HEK293T (cell line): ENCODE results near the gene LOXL1.

Experiments
- CTCF ChIA-PET: fragments of 350-600 bp; formaldehyde crosslinking; extraction: SDS; loops from one replicate; lab custom pipeline; 2021; ENCODE audit warnings: antibody characterized with exemption, inconsistent platforms; lab: Yijun Ruan, JAX
- POLR2A ChIA-PET: fragments of 350-600 bp; formaldehyde crosslinking; extraction: SDS; loops from one replicate; lab custom pipeline; 2020; ENCODE audit warnings: antibody characterized with exemption, inconsistent platforms; lab: Yijun Ruan, JAX
- DNase-seq: peaks from one replicate; pipeline ENCODE4 v3.0.0; 2012; ENCODE audit warnings: mixed read lengths; ENCODE audit errors: extremely low spot score
- ARNT ChIP-seq: fragments of 450-650 bp; IDR thresholded peaks from 2 replicates; pipeline ENCODE4 v1.6.1; 2017; ENCODE audit warnings: mild to moderate bottlenecking
- BHLHE40 ChIP-seq: fragments of 450-650 bp; IDR thresholded peaks from 2 replicates; pipeline ENCODE4 v1.6.1; 2016; ENCODE audit warnings: mild to moderate bottlenecking, moderate library complexity, borderline replicate concordance
- CTBP1 ChIP-seq: fragments of 450-650 bp; IDR thresholded peaks from 2 replicates; pipeline ENCODE4 v1.6.1; 2016; ENCODE audit warnings: borderline replicate concordance
- ELF4 ChIP-seq: fragments of 450-650 bp; IDR thresholded peaks from 2 replicates; pipeline ENCODE4 v1.6.1; 2017; ENCODE audit warnings: antibody characterized with exemption
- FOXA1 ChIP-seq: fragments of 450-650 bp; IDR thresholded peaks from 2 replicates; pipeline ENCODE4 v1.6.1; 2016; ENCODE audit warnings: mild to moderate bottlenecking
- FOXK2 ChIP-seq: fragments of 450-650 bp; IDR thresholded peaks from 2 replicates; pipeline ENCODE4 v1.6.1; 2016; ENCODE audit warnings: mild to moderate bottlenecking
- FOXM1 ChIP-seq: fragments of 450-650 bp; IDR thresholded peaks from 2 replicates; pipeline ENCODE4 v1.6.1; 2017; ENCODE audit warnings: mild to moderate bottlenecking, borderline replicate concordance
- HDGF ChIP-seq: fragments of 450-650 bp; IDR thresholded peaks from 2 replicates; pipeline ENCODE4 v1.6.1; 2017; ENCODE audit warnings: antibody characterized with exemption, borderline replicate concordance
- L3MBTL2 ChIP-seq: fragments of 450-650 bp; conservative IDR thresholded peaks from 2 replicates; pipeline ENCODE4 v1.6.1; 2016; ENCODE audit warnings: mild to moderate bottlenecking
- LEF1 ChIP-seq: fragments of 450-650 bp; IDR thresholded peaks from 2 replicates; pipeline ENCODE4 v1.6.1; 2017; ENCODE audit warnings: mild to moderate bottlenecking, borderline replicate concordance
- NFRKB ChIP-seq: fragments of 450-650 bp; IDR thresholded peaks from 2 replicates; pipeline ENCODE4 v1.6.1; 2016; ENCODE audit warnings: mild to moderate bottlenecking, moderate library complexity
- PKNOX1 ChIP-seq: fragments of 450-650 bp; IDR thresholded peaks from 2 replicates; pipeline ENCODE4 v1.6.1; 2016
- SP1 ChIP-seq: fragments of 450-650 bp; IDR thresholded peaks from 2 replicates; pipeline ENCODE4 v1.6.1; 2017
- SUZ12 ChIP-seq: fragments of 450-650 bp; IDR thresholded peaks from 2 replicates; pipeline ENCODE4 v1.6.1; 2016; ENCODE audit warnings: mild to moderate bottlenecking
- TARDBP ChIP-seq: fragments of 450-650 bp; IDR thresholded peaks from 2 replicates; pipeline ENCODE4 v1.6.1; 2016
- ZNF384 ChIP-seq: fragments of 450-650 bp; IDR thresholded peaks from 2 replicates; pipeline ENCODE4 v1.6.1; 2016

The LOXL1 gene

GRCh38 chr15:73931441-73931840 lies 5.2 kb downstream of the LOXL1 start:
- ChIA-PET CTCF (interaction anchor here (1.0 kb wide), 1 partner anchor 58 kb away, joined by 3 read pairs; the partner anchor contains the start of gene TBC1D21), POLR2A (no interaction called here)
- no peak for TF ChIP-seq L3MBTL2
- no peak for DNase-seq

DNA sequence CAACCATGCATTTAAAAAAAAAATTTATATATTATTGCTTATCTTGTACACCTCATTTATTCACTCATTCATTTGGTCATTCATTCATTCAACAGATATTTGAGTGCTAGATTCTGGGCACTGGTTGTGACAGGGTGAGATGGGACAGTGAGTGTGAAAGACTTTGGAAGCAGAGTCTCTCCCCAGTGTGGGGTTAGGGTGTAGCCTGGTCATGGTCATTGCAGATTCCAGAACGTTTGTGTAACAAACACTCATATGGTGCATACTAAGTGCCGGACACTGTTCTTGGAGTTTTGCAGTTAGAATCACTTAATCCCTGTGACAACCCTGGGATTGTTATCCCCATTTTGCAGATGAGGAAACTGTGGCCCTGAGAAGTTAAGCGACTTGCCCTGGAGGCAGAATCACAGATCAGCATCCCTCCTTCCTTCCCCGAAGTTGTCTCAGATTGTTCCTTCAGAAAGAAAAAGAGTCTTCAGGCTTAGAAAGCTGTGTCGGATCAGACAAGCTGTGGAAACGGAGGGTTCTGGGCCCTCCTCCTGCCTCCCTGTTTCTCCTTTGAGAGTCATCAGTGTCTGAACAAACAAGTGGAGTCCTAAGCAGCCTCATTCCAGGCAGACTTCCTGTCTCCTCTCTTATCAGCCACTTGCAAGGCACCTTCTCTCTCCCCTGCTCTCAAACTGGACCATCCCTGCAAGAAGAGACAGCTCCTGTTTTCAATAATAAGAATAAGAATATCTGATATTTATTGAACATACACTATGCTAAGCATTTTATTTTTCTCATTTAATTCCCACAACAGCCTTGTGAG lies 6.3 kb downstream of the LOXL1 start:
- TF ChIP-seq TARDBP (no peak), ZNF384 (no peak), ARNT (no peak), SUZ12 (no peak), FOXM1 (no peak), NFRKB (no peak), FOXK2 (no peak), CTBP1 (no peak), SP1 (no peak), BHLHE40 (no peak), FOXA1 (no peak), PKNOX1 (no peak), L3MBTL2 (no peak), HDGF (no peak), ELF4 (no peak), LEF1 (no peak)
- POLR2A ChIA-PET = no interaction called here
- CTCF ChIA-PET = interaction anchor here (0.7 to 1.0 kb wide), 3 partner anchors 9 to 224 kb away, joined by 3 read pairs; no protein-coding TSS in a partner anchor
- no peak for DNase-seq

- DNase-seq = no peak
- TF ChIP-seq TARDBP (no peak), FOXM1 (no peak), ZNF384 (no peak)
- ChIA-PET POLR2A (interaction anchor here (1.3 kb wide), 1 partner anchor 28 kb away, joined by 3 read pairs; no protein-coding TSS in a partner anchor), CTCF (interaction anchor here (0.6 kb wide), 1 partner anchor 14 kb away, joined by 3 read pairs; no protein-coding TSS in a partner anchor)
Measured at GRCh38 chr15:73934281-73934680, 8.0 kb downstream of the LOXL1 start.

- ChIA-PET CTCF (interaction anchor here (0.5 to 1.8 kb wide), 6 partner anchors 8 to 57 kb away, joined by 3 to 10 read pairs (median 3); no protein-coding TSS in a partner anchor), POLR2A (interaction anchor here (0.6 to 2.1 kb wide), 3 partner anchors 9 to 29 kb away, joined by 3 to 17 read pairs (median 3); partner anchors contain the start of gene LOXL1)
- no peak for DNase-seq
- no peak for TF ChIP-seq NFRKB
- no peak for TF ChIP-seq PKNOX1
- TF ChIP-seq LEF1 = no peak
- no peak for TF ChIP-seq FOXA1
- TF ChIP-seq ARNT = no peak
- no peak for TF ChIP-seq BHLHE40
- TF ChIP-seq SUZ12 = no peak
- TF ChIP-seq ZNF384 = no peak
- no peak for TF ChIP-seq L3MBTL2
- no peak for TF ChIP-seq FOXK2
- TF ChIP-seq SP1 = no peak
- TF ChIP-seq FOXM1 = no peak
- no peak for TF ChIP-seq ELF4
- TF ChIP-seq HDGF = no peak
- TF ChIP-seq TARDBP = no peak
- TF ChIP-seq CTBP1 = no peak
Measured at GRCh38 chr15:73935547-73935946, 9.3 kb downstream of the LOXL1 start.

DNA sequence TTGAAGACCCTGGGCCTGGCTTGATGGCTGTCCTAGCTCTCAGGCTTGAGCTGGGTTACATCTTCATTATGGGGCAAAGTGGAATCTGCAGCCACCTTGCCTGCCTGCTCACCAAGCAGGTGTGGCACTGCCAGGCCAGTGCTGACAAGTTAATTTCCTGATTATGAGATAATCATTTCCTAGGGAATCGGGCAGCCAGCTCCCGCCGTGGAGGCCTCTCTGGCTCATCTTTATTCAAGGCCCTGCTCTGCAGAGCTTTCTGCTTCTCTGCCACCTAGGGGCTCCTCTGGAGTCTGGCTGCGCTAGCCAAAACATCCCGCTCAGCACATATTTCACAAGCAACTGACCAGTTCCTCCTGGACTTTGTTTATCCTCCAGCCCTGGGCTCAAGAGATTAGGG lies 9.9 kb downstream of the LOXL1 start:
- no peak for DNase-seq
- ChIA-PET POLR2A (interaction anchor here (0.6 to 2.1 kb wide), 2 partner anchors 9 to 15 kb away, joined by 3 to 17 read pairs; partner anchors contain the start of gene LOXL1), CTCF (interaction anchor here (0.6 to 1.8 kb wide), 6 partner anchors 9 to 56 kb away, joined by 3 to 10 read pairs (median 3); no protein-coding TSS in a partner anchor)
- TF ChIP-seq NFRKB (no peak), ZNF384 (no peak), FOXM1 (no peak), SP1 (no peak), PKNOX1 (no peak), ARNT (no peak), ELF4 (no peak), BHLHE40 (no peak), L3MBTL2 (no peak), TARDBP (no peak), FOXA1 (no peak), CTBP1 (no peak), LEF1 (no peak), SUZ12 (no peak), FOXK2 (no peak), HDGF (no peak)

GRCh38 chr15:73936588-73937290 lies 10.5 kb downstream of the LOXL1 start:
- DNase-seq = no peak
- ChIA-PET POLR2A (interaction anchor here (2.1 kb wide), 1 partner anchor 10 kb away, joined by 17 read pairs; the partner anchor contains the start of gene LOXL1), CTCF (interaction anchor here (0.8 to 1.8 kb wide), 3 partner anchors 9 to 17 kb away, joined by 3 to 10 read pairs (median 3); no protein-coding TSS in a partner anchor)
- TF ChIP-seq L3MBTL2 (no peak), CTBP1 (no peak), BHLHE40 (no peak)
